GM19438 (cell line): ENCODE data around the gene ZNF10.

Source experiments
- ATAC-seq: cut with Tn5 transposase; IDR thresholded peaks from one replicate; pipeline ENCODE4 v1.9.1; 2021; ENCODE audit warnings: low read depth; ENCODE audit not compliant: unreplicated experiment

The ZNF10 gene

GRCh38 chr12:133130038-133130807 is at the start of gene ZNF10, which contains the start of gene ZNF891:
ZNF10 (plus strand) TSS chr12:133130627; CDS start chr12:133144493, 13,866 bp downstream.
ZNF891 (minus strand) TSS chr12:133130274; CDS start chr12:133121918, 8,356 bp downstream.
- peak; percentile 94 for ATAC-seq

DNA sequence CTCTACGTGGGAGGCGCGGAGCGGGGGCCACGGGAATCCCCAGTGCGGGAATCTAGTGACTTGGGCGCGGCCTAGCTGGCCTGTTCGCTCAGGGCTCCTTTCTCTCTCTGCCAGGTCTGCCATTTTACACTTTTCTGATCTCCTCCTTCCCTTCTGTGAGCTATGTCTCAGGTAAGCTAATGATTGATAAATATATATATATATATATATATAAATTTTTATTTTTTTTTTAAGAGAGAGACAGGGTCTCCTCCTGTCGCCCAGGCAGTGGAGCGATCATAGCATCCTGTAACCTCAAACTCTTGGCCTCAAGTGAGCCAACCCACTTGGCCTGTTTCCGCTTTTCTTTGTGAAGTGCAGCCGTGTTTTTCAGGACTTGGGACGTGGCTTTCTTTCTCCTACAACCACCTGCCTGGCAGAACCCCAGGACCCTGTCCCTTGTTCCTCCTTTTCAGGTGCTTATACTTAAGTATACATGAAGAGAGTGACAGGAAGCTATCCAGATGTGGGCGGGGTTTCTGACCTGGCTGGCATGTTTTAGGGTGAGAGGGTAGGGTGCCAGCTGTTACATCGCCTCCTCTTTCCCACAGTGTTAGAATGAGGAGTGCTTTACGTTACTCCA is 49.2 kb upstream of the ZNF10 start:
- peak; percentile 4 for ATAC-seq

DNA sequence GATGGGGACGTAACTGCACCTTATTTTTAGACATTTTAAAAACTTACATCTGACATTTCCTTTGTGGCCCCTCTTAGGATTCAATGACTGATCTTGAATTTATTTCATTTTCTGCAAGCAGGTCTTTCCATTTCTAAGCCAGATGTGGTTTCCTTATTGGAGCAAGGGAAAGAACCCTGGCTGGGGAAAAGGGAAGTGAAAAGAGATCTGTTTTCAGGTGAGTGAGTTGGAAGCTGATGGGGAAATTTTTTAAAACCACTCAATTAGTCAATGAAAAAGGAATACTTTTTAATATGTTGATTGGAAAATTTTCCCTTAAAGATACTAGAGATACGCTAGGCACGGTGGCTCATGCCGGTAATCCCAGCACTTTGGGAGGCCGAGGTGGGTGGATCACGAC is 47.1 kb upstream of the ZNF10 start:
- no peak for ATAC-seq

GRCh38 chr12:133105620-133106019 is 24.8 kb upstream of the ZNF10 start:
- ATAC-seq, result no peak

DNA sequence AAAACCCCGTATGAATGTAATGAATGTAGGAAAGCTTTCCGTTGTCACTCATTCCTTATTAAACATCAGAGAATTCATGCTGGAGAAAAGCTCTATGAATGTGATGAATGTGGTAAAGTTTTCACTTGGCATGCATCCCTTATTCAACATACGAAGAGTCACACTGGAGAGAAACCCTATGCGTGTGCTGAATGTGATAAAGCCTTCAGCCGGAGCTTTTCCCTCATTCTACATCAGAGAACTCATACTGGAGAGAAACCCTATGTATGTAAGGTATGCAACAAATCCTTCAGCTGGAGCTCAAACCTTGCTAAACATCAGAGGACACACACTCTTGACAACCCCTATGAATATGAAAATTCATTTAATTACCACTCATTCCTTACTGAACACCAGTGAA is 24.2 kb upstream of the ZNF10 start:
- ATAC-seq, result no peak

DNA sequence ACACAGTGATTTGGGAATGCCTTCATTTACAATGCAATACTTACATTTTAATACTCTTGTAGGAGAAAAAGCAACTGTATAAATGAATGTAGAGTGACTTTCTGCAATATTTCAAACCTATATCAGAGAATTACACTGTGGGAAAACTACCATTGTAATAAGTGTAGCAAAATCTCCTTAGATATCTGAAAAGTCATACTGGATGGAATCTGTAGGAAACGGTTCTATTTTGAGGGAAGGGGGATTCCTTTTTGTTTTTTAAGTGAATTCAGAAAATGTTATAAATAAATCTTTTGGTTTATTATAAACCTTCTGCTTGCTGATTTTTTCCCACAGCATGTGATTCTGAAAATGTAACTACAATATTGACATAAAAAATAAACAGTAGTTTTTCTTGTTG is 23.3 kb upstream of the ZNF10 start:
- no peak for ATAC-seq

GRCh38 chr12:133108150-133108549 is 22.3 kb upstream of the ZNF10 start:
- ATAC-seq, result no peak

DNA sequence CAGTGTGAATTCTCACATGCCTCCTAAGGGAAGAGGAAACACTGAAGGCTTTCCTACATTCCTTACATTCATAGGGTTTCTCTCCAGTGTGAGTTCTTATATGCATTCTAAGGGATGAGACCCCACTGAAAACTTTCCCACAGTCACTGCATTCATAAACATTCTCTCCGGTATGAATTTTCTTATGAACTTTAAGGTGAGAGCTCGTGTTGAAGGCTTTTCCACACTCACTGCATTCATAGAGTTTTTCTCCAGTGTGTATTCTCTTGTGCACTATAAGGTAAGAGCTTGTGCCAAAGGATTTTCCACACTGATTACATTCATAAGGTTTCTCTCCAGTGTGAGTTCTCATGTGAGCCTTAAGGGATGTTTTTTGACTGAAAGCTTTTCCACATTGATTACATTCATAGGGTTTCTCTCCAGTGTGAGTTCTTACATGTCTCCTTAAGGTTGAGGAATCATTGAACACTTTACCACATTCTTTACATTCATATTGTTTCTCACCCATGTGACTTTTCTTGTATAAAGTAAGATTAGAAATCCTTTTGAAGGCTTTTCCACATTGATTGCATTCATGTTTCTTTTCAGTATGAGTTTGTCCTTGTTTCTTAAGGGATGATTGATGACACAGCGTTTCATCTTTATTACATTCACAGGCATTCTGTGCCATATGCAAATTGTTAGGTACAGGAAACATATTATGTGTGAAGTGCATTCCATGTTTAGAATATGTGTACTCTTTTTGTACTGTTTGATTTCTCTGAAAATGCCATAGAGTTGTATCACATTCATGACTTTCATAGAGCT is 9.8 kb upstream of the ZNF10 start:
- no peak for ATAC-seq

DNA sequence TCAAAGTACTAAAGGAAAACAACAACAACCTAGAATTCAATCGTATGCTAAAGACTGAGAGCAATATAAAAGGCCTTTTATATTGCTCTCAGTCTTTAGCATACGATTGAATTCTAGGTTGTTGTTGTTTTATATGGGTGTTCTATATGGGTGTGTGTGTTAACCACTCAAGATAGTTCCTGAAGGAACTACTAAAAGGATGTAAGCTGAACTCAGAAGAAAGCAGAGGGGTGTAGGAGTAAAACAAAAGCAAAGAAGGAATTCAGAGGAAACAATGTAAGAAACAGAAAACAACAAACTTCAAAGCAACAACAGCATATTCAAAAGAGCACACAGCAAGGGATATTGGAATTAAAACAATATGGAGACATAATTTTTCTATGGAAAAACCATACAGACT is 5.8 kb upstream of the ZNF10 start:
- no peak for ATAC-seq

DNA sequence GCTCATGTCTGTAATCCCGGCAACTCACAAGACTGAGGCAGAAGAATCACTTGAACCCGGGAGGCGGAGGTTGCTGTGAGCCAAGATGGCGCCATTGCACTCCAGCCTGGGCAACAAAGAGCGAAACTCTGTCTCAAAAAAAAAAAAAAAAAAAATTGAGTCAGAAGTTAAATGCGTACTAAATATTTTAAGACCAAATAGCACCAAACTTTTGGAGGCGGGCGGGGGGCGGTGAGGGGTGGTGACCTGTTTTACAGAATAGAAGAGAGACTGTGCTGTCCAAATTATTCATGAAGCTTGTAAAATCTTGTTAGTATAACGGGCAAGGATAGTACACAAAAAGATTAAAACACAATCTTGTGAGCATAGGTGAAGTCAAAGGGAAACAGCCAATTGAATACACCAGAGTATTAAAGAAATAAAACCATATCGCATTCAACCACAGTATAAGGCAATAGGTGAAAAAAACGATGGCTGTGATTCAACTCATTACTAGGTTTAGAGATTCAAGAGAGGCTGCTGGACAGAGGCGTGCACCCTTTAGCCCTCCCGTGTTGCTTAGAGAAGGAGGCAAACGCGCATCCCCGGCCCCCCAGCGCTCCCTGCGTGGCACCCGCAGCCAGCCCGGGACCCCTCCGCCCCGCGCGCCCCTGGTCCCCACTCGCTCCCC is 924 bp upstream of the ZNF10 start:
- ATAC-seq, result no peak

- no peak for ATAC-seq
Measured at GRCh38 chr12:133130808-133131128, 341 bp downstream of the ZNF10 start.

GRCh38 chr12:133135747-133136146 is 5.3 kb downstream of the ZNF10 start:
- ATAC-seq, result no peak

- ATAC-seq, result no peak
Measured at GRCh38 chr12:133145981-133146380, 15.6 kb downstream of the ZNF10 start.

- ATAC-seq, result no peak
Measured at GRCh38 chr12:133156125-133156690, 25.8 kb downstream of the ZNF10 start.

DNA sequence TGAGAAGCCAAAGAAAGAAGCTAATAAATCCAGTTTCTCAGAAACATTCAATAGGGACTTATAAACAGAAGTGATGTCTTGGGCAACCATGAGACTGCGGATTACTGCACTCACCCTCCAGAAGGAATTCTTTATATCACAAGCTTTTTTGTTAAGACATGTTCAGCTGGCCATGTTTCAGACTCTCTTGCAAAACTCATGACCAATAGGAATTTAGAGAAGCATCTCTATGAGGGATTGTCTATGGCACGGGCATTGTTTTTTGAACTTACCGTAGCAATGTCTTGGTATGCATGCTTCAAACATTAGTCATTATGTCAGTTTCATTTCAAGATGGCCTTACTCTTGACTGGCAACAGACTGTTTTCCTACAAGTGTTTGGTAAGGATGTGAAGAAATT is 35.3 kb downstream of the ZNF10 start:
- ATAC-seq, result no peak

DNA sequence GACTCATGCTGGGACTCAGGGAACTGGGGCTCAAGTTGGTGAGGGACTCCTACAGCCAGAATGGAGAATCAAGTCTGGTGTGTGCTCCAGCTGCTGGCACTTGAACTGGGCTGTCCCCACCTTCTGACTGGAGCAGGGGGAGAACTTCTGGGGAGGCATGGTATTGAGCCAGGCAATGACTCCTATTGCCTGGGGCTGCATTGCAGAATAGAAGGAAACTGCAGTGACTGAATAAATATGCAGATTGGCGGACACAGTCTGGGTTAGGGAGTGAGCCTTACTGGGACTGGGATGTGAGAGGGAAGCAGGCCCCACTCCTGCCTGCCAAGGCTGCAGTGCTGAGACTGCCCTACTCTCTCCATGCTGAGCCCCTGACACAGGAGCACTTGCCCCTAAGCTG is 42.1 kb downstream of the ZNF10 start:
- no peak for ATAC-seq

DNA sequence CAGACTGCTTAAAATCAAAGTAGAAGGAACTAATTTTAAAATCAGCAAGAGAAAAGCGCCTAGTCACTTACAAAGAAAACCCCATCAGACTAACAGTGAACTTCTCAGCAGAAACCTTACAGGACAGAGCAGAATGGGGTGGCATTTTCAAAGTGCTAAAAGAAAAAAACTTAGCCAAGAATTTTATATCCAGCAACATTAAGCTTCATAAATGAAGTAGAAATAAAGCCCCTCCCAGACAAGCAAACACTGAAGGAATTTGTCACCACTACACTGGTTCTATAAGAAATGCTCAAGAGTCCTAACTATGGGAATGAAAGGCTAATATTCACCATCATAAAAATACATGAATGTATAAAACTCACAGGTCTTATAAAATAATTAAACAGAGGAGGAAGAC is 44.5 kb downstream of the ZNF10 start:
- ATAC-seq, result no peak

DNA sequence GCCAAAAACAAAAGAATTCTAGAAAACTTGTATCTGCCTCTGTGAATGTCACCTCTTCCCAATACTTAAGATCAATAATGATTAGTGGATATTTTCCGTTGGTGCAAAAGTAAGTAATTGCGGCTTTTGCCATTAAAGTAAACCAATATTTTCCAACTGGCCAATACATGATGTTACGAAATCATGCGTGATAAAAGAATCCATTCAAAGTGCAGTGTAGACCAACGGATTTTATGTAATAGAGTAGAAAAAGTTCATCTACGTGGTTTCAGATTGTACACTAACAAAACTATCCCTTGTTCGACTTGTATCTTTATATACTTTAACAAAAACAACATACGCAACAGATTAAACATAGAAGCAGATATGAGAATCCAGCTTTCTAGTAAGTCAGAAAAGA is 50.2 kb downstream of the ZNF10 start:
- ATAC-seq, result no peak

DNA sequence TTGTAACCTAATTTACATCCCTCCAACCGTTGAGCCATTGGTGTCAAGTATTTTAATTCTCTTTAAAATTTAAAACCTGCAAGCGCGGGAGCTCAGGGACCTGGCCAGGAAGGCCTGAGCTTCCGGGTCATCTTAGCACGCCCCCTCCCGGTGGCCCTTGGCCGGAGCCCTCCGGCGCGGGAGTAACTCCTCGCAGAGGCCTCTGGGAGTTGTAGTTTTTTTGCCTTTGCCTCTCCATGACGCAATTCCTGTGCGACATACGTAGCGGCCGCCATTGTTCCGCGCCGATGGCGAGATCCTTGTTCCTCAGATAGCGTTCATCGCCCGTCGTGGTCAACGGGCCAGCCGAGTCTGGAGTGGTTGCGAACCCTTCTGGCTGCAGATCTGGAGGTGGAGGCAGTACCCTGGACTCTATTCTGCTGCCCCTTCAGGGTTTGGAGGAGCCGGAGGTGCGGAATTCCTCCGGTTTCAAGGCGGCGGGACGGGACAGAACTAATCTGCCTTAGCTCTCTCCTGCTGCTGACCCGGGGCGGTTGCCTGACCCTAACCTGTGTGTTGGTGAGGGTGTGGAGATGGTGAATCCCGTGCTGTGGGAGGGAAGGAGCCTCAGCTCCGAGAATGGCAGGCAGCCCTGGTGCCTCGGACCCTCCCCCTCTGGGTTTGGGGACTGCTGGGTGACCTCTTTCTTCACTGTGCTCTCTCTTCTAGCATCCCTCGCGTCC is 51.0 kb downstream of the ZNF10 start, which contains the start of gene ZNF268:
ZNF268 (plus strand) TSS at position 258 of the 722 bp plus-strand sequence. CDS start 503 bp downstream, outside the sequence.
- ATAC-seq, result peak; percentile 88

GRCh38 chr12:133190176-133190575 is 59.7 kb downstream of the ZNF10 start:
- ATAC-seq, result no peak
